ENCODE data around the gene PINK1. TPM values are rescaled to one million over a fixed set of nuclear protein-coding genes. Genes with fewer than 3 reads are reported as not detected.

Gene PINK1
- total RNA-seq, 1 experiment from 2014 or later: 39.7 TPM

GRCh38 chr1:20680269-20680668, 47.0 kb downstream of the PINK1 start:
- DNase-seq (ENCODE audit: low read depth): no peak

- no peak for DNase-seq (ENCODE audit: low read depth)
Observed at GRCh38 chr1:20681999-20682398, 48.7 kb downstream of the PINK1 start.

- no peak for DNase-seq (ENCODE audit: low read depth)
Observed at GRCh38 chr1:20682571-20683236, 49.4 kb downstream of the PINK1 start.

GRCh38 chr1:20683614-20684013, 50.4 kb downstream of the PINK1 start:
- no peak for DNase-seq (ENCODE audit: low read depth)

GRCh38 chr1:20684050-20684620, 50.9 kb downstream of the PINK1 start:
- no peak for DNase-seq (ENCODE audit: low read depth)

GRCh38 chr1:20684651-20685050, 51.4 kb downstream of the PINK1 start:
- DNase-seq (ENCODE audit: low read depth): no peak

GRCh38 chr1:20685099-20685662, 51.9 kb downstream of the PINK1 start:
- DNase-seq (ENCODE audit: low read depth): no peak

- no peak for DNase-seq (ENCODE audit: low read depth)
Observed at GRCh38 chr1:20685741-20686140, 52.5 kb downstream of the PINK1 start.

GRCh38 chr1:20686883-20687725, 53.8 kb downstream of the PINK1 start:
- DNase-seq (ENCODE audit: low read depth): no peak

- DNase-seq (ENCODE audit: low read depth): no peak
Observed at GRCh38 chr1:20689645-20690056, 56.4 kb downstream of the PINK1 start.

GRCh38 chr1:20691872-20692271, 58.6 kb downstream of the PINK1 start:
- no peak for DNase-seq (ENCODE audit: low read depth)

GRCh38 chr1:20693623-20694022, 60.4 kb downstream of the PINK1 start:
- DNase-seq (ENCODE audit: low read depth): no peak

- DNase-seq (ENCODE audit: low read depth): no peak
Observed at GRCh38 chr1:20695515-20695914, 62.3 kb downstream of the PINK1 start.

- DNase-seq (ENCODE audit: low read depth): peak; percentile 91
Observed at GRCh38 chr1:20696397-20697333, 63.4 kb downstream of the PINK1 start.

GRCh38 chr1:20697563-20697962, 64.3 kb downstream of the PINK1 start:
- DNase-seq (ENCODE audit: low read depth): no peak

GRCh38 chr1:20698195-20698910, 65.1 kb downstream of the PINK1 start:
- DNase-seq (ENCODE audit: low read depth): peak; percentile 73

GRCh38 chr1:20699558-20699957, 66.3 kb downstream of the PINK1 start:
- peak; percentile 75 for DNase-seq (ENCODE audit: low read depth)

GRCh38 chr1:20700636-20701215, 67.5 kb downstream of the PINK1 start:
- no peak for DNase-seq (ENCODE audit: low read depth)
